ENCODE measurements around the gene TRABD2A. TPM values are rescaled to one million over a fixed set of nuclear protein-coding genes. Genes with fewer than 3 reads are reported as not detected.

Gene TRABD2A
- total and polyA plus RNA-seq, 2 donors from 2014 or later: 2.1 to 3.4 TPM

- peaks cover 0 to 2% (median 0%) of the 10 kb centered on the region in 3 donors for H3K36me3 ChIP-seq (ENCODE audit: control insufficient read depth in 2 of 3, insufficient read depth in 3 of 3, low read length in 3 of 3)
- no peak overlapping the region for H3K4me3 ChIP-seq (ENCODE audit: low read length in 3 of 3)
- TF ChIP-seq CTCF (IDR thresholded peaks at IDR 0.05; ENCODE audit: borderline replicate concordance, extremely low read depth, insufficient read depth): no peak
- H3K27me3 ChIP-seq (ENCODE audit: control insufficient read depth, insufficient read depth, low read length): no peaks in the 10 kb centered on the region
- no peak overlapping the region for H3K27ac ChIP-seq (ENCODE audit: low read depth in 2 of 2, low read length in 2 of 2)
- FAIRE-seq (no peak), DNase-seq (no peak)
- no peak overlapping the region for H3K9ac ChIP-seq (ENCODE audit: low read length in 3 of 3)
- intact Hi-C loops (cut with DNase I): no loop called here
- H3K4me1 ChIP-seq (ENCODE audit: control insufficient read depth in 2 of 3, insufficient read depth in 2 of 3, low read depth in 1 of 3, low read length in 3 of 3): no peaks in the 10 kb centered on the region
- no peaks in the 10 kb centered on the region for H3K9me3 ChIP-seq (ENCODE audit: control insufficient read depth in 2 of 3, insufficient read depth in 1 of 3, low read length in 3 of 3)
Observed at GRCh38 chr2:84914334-84914733, 33.5 kb upstream of the TRABD2A start.

DNA sequence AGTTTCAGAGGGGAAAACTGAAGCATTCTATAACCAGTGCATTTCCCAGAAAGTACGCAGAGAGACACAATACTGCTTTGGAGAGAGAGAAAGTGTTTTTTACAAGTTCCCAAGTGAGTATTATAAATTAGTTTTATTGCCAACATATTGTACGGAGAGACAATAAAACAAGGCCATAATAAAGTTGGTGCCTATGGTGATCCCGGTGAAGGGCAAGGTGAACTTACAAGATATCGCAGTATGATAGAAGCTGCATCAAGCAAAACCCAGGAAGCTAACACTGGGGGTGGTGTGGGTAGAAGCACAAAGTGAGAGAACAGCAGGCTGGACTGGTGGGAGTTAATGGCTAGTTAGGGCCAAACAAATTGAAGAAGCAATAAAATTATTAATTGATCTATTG lies 32.1 kb upstream of the TRABD2A start:
- no peaks in the 10 kb centered on the region for H3K4me1 ChIP-seq (ENCODE audit: control insufficient read depth in 2 of 3, insufficient read depth in 2 of 3, low read depth in 1 of 3, low read length in 3 of 3)
- FAIRE-seq (no peak), DNase-seq (no peak)
- H3K36me3 ChIP-seq (ENCODE audit: control insufficient read depth in 2 of 3, insufficient read depth in 3 of 3, low read length in 3 of 3): peaks cover 0 to 7% (median 0%) of the 10 kb centered on the region in 3 donors
- no peak overlapping the region for H3K4me3 ChIP-seq (ENCODE audit: low read length in 3 of 3)
- no peaks in the 10 kb centered on the region for H3K27me3 ChIP-seq (ENCODE audit: control insufficient read depth, insufficient read depth, low read length)
- TF ChIP-seq CTCF (IDR thresholded peaks at IDR 0.05; ENCODE audit: borderline replicate concordance, extremely low read depth, insufficient read depth): no peak
- no peak overlapping the region for H3K27ac ChIP-seq (ENCODE audit: low read depth in 2 of 2, low read length in 2 of 2)
- intact Hi-C loops (cut with DNase I): no loop called here
- no peaks in the 10 kb centered on the region for H3K9me3 ChIP-seq (ENCODE audit: control insufficient read depth in 2 of 3, insufficient read depth in 1 of 3, low read length in 3 of 3)
- H3K9ac ChIP-seq (ENCODE audit: low read length in 3 of 3): no peak overlapping the region

- no peak overlapping the region for H3K27ac ChIP-seq (ENCODE audit: low read depth in 2 of 2, low read length in 2 of 2)
- FAIRE-seq (no peak), DNase-seq (no peak)
- peaks cover 0 to 7% (median 0%) of the 10 kb centered on the region in 3 donors for H3K36me3 ChIP-seq (ENCODE audit: control insufficient read depth in 2 of 3, insufficient read depth in 3 of 3, low read length in 3 of 3)
- H3K4me3 ChIP-seq (ENCODE audit: low read length in 3 of 3): no peak overlapping the region
- no peak overlapping the region for H3K9ac ChIP-seq (ENCODE audit: low read length in 3 of 3)
- no peak for TF ChIP-seq CTCF (IDR thresholded peaks at IDR 0.05; ENCODE audit: borderline replicate concordance, extremely low read depth, insufficient read depth)
- no peaks in the 10 kb centered on the region for H3K27me3 ChIP-seq (ENCODE audit: control insufficient read depth, insufficient read depth, low read length)
- H3K4me1 ChIP-seq (ENCODE audit: control insufficient read depth in 2 of 3, insufficient read depth in 2 of 3, low read depth in 1 of 3, low read length in 3 of 3): peaks cover 0 to 2% (median 0%) of the 10 kb centered on the region in 3 donors
- H3K9me3 ChIP-seq (ENCODE audit: control insufficient read depth in 2 of 3, insufficient read depth in 1 of 3, low read length in 3 of 3): no peaks in the 10 kb centered on the region
- intact Hi-C loops (cut with DNase I): no loop called here
Observed at GRCh38 chr2:84911135-84911678, 30.3 kb upstream of the TRABD2A start.

Data from kidney (tissue), 14 donors.